ENCODE results near the gene SAMD8.

- TF ChIP-seq, protein P1, sequence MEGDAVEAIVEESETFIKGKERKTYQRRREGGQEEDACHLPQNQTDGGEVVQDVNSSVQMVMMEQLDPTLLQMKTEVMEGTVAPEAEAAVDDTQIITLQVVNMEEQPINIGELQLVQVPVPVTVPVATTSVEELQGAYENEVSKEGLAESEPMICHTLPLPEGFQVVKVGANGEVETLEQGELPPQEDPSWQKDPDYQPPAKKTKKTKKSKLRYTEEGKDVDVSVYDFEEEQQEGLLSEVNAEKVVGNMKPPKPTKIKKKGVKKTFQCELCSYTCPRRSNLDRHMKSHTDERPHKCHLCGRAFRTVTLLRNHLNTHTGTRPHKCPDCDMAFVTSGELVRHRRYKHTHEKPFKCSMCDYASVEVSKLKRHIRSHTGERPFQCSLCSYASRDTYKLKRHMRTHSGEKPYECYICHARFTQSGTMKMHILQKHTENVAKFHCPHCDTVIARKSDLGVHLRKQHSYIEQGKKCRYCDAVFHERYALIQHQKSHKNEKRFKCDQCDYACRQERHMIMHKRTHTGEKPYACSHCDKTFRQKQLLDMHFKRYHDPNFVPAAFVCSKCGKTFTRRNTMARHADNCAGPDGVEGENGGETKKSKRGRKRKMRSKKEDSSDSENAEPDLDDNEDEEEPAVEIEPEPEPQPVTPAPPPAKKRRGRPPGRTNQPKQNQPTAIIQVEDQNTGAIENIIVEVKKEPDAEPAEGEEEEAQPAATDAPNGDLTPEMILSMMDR (IDR thresholded peaks at IDR 0.05) = no peak
- no peak for TF ChIP-seq POLR2A (IDR thresholded peaks at IDR 0.05)
Observed at GRCh38 chr10:75175046-75175445, 63.6 kb downstream of the SAMD8 start.
